ENCODE data around the gene CXorf38.

GRCh38 chrX:40607381-40607780, 40.0 kb downstream of the CXorf38 start:
- TF ChIP-seq, protein P1, sequence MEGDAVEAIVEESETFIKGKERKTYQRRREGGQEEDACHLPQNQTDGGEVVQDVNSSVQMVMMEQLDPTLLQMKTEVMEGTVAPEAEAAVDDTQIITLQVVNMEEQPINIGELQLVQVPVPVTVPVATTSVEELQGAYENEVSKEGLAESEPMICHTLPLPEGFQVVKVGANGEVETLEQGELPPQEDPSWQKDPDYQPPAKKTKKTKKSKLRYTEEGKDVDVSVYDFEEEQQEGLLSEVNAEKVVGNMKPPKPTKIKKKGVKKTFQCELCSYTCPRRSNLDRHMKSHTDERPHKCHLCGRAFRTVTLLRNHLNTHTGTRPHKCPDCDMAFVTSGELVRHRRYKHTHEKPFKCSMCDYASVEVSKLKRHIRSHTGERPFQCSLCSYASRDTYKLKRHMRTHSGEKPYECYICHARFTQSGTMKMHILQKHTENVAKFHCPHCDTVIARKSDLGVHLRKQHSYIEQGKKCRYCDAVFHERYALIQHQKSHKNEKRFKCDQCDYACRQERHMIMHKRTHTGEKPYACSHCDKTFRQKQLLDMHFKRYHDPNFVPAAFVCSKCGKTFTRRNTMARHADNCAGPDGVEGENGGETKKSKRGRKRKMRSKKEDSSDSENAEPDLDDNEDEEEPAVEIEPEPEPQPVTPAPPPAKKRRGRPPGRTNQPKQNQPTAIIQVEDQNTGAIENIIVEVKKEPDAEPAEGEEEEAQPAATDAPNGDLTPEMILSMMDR (IDR thresholded peaks at IDR 0.05) = no peak
- TF ChIP-seq POLR2A (IDR thresholded peaks at IDR 0.05) = no peak
